IPS-NIHi7 (cell line): ENCODE data around the gene INTS14.

Experiments
- DNase-seq: peaks from one replicate; pipeline ENCODE4 v3.0.0; 2012; ENCODE audit warnings: mixed read lengths; ENCODE audit errors: extremely low spot score

The INTS14 gene

DNA sequence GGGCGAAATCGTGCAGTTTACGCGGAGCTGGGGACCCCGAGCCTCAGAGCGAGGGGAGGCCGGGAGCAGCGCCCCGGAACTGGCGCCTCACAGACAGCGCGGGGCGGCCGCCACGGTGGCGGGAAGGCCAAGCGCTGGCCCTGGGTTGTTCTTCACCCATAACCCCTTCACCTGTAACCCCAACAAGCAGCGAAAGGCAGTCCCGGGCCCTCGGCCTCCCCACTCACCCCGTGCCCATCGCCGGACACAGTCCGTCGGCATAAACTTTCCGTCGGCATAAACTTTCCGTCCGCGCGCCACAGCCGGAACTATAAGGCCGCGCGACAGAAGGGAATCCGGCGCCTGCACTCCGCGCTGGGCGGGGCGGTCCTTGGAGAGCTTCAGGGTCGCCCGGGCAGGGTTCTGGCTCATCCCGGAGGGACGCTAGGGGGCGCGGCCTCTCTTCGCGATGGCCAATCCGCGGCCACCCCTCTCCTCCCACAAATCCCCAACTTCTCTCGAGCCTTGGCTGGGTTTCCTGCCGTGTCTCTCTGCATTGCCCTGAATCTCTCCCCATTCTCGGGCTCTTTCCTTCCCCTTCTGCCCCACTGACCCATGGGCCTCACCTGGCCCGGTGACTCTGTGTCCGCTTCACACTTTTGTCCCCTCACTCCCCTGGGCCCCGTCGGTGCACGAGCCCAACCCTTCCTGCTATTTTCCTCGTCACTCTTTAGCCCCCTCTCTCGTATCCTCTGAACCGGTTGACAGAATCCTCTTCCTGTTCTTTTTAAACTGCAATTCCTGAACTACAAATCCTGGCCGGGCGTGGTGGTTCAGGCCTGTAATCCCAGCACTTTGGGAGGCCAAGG is at the start of gene INTS14:
TSS of gene INTS14 (minus strand) at position 261 of the 848 bp plus-strand sequence. CDS start 3,751 bp downstream, outside the sequence.
- DNase-seq = peak; percentile 100

DNA sequence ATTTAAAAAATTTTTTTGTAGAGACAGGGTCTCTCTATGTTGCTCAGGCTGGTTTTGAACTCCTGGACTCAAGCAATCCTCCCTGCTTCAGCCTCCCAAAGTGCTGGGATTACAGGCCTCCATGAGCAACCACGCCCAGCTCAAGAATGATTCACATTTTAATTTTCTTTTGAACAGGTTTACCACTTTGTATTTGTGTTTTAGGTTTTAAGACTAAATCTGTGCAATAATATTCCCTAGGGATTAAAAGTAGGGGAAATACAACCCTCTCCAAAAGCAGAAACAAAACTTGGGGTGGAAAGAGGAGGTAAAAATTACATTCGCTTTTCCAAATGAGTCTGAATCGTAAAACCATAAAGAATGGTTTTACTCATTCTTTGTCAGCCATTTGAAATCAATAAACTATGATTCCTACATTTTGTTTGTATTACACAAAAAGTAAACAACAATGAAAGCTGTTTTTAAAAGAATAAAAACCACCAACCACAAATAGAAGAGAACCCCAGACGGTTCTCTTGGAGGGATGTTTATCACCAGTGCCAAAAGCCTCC is 48.6 kb upstream of the INTS14 start:
- DNase-seq = no peak

DNA sequence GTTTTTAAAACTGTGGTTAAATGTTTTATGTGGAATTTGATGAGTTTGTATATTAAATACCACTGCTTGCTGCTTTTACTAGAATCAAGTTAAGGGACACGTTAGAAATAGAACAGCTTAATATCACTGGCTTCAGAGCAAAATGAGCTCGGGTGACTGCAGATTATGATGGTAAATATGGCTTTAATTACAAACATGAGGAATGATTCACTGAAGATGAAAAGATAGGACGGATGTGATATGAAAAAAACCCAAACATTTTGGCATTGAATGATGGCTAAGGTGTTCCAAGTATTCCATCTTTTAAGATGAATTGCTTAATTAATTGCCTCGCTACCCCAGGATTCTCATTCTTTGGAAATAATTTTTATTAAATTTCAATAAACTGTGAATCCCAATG is 44.5 kb upstream of the INTS14 start:
- no peak for DNase-seq

DNA sequence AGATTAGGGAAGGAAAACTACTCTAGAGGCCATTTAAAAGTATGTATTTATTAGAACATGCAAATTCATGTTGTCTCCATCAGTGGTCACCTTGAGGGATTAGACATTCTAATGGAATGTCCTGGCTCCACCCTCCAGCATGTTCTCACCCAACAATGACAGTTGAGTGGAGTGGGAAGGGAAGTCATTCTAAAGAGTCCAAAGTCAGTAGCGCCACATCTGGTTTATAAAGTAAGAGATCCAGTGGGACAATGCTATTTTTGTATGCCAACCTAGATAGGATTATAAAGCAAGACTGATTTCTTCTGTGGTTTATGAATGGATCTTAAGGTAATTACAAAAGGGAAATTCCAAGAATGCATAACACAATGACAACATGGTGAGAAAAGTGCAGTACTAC is 44.1 kb upstream of the INTS14 start:
- DNase-seq = no peak

DNA sequence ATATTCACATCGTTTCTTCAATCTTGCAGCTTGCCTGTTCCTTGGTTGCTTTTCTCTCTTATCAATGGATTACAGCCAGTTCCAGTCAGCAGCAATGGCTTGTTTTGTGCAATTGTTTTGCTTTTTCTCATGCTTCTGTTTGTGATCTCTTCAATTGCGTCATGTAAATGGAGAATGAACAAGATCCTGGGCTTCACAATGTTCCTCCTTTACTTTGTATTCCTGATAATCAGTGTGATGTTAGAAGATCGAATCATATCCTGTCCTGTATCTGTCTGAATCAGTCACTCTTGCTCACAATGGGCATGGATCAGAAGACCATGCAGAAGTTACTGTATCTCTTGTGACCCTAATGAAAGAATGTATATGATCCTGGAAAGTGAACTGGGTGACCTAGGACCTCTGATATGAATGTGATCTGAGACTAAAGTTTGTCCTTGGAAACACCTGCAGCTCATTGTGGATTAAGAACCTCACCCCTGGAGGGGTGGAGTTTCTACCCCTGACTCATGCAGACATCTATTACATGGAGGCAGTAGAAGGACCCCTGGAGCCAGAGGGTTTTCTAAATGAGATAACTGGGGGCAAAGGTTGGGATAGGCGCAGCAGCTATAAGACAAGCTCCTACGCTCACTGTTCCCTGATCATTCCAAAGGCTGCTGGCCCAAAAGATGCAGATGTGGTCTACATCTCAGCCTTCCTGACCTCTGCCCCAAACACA is 43.0 kb upstream of the INTS14 start:
- no peak for DNase-seq

DNA sequence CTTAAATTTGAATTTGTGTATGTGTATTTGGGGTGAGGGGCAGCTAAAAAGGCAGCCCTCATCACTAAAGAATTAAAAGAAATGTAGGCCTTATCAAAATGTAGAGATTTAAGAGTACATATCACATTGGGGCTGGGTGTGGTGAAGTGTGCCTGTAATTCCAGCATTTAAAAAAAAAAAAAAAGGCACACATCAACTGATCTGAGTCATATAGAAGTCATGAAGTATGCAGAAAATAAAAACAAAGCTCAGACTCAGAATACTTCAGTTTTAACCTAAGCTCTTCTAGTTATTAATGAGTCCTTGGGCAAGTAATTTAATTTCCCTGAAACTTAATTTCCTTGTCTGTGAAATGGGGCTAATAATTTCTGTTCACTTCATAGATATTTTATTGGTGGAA is 42.4 kb upstream of the INTS14 start:
- DNase-seq = no peak

DNA sequence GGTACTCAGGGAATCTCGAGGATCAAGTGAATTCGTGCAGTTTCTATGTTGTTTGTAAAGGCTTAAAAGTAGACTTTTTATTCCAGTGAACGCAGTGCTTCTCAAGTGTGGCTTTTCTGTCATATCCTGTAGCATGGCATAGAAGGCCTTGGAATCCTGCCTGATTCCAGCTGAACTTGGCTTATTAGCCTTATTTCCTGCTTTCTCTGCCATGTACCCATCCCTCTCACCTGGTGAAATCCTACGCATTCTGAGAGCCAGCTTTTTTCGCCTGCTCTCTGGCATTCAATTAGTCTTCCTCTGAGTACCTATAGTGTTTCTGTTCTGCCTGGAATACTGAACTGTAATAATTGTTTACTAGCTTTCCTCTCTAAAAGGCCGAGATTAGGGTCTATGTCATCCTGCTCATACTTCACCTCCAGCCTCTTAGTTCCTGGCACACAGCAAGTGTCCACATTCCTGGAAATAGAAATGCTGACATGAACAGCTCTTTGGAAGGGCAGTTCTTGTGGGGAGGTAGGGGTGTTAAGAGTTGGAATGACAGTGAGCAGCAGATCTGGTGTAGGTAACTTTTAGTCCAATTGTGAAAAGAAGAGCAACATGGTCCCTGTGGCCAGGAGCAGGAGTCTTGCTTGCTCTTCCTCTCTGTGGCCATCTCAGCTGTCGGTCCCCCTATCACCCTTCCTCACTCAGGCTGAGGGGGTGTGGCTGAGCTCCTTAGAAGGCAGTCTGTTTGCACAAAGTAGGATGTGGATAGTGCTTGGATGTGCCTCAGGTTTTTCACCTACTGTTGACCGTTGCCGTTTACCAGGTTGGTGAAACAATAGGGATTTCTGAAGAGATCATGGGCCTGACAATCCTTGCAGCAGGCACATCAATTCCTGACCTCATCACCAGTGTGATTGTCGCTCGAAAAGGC is 41.2 kb upstream of the INTS14 start:
- DNase-seq = no peak

DNA sequence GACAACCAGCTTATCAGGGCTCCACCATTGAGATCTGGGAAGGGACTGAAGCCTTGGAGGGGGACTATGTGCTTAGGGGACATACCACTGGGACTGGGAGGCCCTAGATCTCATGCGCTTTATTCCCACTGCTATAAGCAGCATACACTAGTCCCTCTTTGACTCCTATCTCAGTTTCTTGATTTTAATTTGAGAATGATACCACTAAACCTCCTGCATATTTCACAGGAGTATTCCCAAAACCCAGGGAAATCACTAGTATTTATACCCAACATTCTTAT is 40.1 kb upstream of the INTS14 start:
- no peak for DNase-seq

DNA sequence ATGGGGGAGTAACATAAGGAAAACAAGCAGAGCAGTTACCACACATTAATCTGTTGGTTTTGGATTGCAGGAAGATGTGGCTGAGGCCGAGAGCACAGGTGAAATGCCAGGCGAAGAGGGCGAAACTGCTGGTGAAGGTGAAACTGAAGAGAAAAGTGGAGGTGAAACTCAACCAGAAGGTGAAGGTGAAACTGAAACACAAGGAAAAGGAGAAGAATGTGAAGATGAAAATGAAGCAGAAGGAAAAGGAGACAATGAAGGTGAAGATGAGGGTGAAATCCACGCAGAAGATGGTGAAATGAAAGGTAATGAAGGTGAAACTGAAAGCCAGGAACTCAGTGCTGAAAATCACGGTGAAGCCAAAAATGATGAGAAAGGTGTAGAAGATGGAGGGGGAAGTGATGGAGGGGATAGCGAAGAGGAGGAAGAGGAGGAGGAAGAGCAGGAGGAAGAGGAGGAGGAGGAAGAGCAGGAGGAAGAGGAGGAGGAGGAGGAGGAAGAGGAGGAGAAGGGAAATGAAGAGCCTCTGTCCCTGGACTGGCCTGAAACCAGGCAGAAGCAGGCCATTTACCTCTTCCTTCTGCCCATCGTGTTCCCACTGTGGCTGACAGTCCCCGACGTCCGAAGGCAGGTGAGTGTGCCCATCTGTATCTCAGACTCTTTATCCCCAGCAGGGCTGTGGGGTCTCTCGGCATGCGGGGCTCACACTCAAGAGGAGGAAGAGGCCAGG is 39.5 kb upstream of the INTS14 start:
- no peak for DNase-seq

DNA sequence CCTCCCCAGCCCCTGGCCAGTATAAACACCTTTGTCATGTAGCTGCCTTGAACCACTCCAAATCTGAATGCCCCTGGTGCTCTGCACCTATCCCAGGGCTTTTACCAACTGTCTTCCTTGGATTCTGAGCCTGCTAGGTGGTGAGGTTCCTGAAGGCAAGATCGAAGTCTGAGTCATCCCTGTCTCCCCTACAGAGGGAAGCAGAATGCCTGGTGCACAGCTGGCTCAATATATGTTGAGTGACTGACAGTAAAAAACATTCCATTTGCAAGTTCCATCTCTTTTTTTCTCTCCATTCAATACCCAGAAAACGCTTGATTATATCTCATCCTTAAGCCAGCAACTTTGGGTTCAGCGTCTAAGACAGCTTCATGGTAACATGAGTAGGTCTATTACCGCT is 35.6 kb upstream of the INTS14 start:
- DNase-seq = peak; percentile 27

DNA sequence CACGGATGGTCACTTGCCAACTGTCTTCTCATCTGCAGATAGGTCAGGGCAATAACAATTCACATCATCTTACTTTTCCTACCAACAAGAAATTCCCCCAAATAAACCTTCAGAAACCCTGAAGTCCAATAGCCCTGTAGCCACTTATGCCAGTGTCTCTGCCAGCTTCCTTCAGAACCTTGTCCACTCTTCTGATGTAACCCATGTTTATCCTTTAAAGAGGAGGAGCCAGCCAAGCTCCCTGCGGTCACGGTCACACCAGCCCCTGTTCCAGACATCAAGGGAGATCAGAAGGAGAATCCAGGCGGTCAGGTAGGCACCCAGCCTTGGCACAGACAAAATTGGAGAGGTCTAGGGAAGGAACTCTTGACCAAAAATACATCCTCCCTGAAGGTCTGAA is 34.5 kb upstream of the INTS14 start:
- DNase-seq = no peak

DNA sequence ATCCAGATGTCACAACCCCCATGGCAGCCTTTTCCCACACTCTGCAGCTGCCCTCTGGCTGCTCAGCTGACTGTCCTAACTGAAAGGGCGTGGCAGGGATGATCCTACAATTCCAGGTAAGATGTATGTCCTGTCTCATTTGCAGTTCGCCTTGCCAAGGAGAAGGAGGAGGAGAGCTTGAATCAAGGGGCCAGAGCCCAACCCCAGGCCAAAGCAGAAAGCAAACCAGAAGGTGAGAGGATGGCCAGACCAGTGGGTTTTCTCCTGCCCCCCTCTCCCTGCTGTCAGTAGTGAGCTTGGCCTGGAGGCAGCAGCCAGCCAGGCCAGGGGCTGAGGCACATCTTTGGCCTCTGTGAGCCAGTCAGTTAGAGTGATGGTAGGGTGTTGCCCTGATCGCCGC is 33.4 kb upstream of the INTS14 start:
- DNase-seq = no peak

DNA sequence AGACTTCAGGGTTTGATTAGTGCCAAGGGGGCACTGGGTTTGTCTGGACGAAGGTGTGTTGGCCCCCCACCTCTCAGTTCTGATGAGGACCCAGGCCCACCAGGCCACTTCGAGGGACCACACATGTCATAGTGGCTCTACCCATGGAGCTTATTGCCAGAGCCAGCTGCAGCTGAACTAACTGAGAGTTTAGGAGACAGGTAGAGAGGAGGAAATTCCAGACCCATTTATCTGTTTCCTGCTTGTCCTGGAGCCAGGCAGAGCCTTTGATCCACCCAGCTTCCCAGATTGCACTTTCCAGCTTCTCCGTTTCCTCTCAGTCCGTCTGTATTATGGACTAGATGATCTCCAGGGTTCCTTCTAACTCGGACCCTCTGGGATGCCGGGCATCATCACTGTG is 31.7 kb upstream of the INTS14 start:
- no peak for DNase-seq

DNA sequence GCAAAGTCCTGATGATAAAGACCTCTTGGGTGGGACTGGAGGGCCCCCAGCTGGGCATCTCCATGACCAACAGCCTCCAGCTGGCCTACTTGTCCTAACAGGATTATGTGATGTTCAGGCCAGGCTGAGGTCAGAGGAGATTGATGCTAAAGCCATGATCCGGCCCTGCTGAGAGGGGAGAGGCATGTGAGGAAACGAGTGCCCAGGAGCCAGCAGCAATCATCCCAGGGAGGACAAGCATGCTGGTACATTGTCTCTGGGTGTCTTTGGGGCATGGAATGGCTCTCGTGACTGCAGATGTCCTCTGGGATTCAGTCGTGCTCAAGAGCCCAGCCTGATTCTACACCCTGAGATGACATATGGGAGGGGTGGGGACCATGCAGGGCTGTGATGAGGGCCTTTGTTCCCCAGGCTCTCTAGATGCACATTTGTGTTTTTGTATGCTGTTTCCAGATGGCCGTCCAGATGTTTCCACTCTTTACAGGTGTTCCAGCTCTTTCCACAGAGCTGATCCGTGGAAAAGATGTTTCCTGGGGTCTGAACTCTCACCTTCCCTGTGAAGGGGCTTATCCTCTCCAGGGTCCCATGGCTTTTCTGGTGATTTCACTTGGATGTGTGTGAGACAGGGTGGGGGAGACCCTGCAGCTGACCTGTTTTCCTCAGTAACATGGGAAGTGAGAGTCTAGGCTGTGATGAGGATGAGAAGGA is 31.0 kb upstream of the INTS14 start:
- no peak for DNase-seq

DNA sequence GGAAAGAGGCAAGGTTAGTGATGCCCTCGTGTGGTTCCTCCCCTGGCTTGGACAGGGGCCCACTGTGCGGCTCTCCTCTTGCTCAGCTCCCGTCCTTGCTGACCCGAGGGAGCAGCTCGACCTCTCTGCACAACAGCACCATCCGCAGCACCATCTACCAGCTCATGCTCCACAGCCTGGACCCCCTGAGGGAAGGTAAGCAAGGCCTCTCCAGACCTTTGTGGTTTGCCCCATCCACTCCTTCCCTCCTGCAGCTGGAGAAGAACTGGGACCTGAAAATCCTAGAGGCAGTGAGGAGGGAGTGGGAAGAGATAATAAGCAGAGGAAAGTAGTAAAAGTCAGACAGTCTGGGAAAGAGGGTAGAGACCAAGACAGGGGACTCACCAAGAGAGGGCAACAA is 28.6 kb upstream of the INTS14 start:
- DNase-seq = no peak

DNA sequence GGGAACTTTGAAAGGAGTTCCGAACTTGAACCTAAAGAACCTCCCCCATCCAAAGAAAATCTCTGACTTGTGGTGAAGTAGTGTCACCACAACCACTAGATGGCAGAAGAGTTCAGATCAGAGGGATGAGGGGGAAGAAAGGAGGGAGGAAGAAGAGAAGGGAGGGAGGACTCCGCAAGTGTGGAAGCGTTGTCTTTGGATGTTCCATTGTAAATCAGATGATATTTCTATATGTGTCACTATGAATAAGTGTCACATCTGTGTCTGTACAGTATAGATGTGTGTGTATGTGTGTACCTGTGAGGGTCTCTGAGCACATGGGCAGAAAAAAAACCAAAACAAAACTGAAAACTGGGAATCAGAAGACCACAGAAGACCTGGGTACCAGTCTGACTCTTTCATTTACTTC is 27.8 kb upstream of the INTS14 start:
- DNase-seq = peak; percentile 84

DNA sequence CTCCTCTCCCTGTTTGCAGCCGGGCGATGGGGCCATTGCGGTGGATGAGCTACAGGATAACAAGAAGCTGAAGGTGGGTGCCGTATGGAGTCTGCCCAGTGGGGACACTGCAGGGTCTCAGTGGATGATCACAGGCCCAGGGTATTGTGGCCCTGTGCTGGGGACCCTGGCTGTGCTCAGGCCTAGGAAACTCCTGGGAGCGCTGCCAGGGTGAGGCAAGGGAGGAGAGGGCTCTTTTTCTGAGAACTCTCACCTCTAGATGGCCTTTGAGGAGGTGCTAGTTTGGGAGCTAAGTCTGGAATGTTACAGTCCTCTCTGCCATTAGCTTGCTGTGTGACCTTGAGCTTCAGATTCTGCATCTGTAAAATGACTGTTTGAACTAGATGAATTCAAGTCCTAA is 27.2 kb upstream of the INTS14 start:
- no peak for DNase-seq

DNA sequence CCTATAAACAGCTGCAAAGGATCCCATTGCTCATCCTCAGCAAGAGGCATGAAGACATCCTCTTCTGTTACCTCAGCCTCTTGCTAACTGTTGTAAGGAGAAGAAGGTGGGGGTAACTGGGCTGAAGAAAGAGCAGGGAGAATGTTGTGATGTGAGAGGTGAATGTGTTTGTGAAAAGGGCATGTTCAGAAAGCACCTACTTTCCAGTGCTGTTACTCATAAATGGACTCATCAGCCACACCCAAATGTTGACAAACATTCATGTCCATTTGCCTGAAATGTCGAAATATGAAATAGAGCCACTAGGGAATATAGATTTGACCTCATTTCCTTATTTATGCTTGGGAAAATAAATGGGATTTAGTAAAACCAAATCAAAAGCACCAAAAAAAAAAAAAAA is 23.4 kb upstream of the INTS14 start:
- no peak for DNase-seq

DNA sequence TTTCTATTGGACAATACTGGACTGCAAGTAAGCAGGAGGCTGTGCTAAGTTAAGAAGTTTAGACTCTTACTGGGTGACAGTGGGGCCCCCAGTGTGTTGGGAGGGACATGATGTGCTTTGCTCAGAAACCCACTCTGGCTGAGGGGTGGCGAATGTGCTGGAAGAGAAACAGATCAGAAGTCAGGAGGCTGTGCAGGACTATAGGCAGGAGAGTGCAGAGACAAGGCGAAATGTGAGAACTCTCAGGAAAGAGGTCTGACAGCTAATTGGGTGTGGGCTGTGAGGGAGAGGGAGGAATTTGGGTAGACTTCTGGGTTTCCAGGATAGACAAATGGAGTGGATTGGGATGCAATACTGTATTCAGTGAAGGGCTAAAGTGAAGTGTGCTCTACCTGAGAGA is 22.8 kb upstream of the INTS14 start:
- DNase-seq = no peak

DNA sequence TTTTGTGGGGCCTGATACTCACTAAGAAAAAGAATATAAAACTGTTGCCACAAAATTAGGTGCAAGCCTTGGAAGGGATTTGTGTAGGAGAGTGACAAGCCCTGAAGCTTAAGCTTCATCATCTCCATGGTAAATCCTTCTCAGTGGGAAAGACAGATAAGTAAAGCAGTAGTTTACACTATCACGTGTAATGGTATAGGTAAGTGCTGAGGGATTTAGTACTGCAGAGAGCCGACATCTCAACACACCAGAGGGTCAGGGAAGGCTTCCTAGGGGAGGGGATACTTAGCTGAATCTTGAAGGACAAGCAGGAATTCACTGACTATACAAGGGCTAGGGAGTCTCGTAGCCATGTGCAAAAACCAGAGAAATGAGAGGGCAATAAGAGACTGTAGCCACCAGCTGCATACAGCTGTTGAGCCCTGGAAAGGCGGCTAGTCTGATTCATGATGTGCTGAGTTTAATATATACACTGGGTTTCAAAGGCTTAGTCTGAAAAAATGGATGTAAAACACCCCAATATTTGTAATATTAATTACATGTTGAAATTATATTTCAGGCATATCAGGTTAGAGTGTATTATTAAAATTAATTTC is 21.9 kb upstream of the INTS14 start:
- DNase-seq = no peak
